Pulmonary artery endothelial cell (primary cell): ENCODE results near the gene TSHZ2. TPM values are rescaled to one million over a fixed set of nuclear protein-coding genes. Genes with fewer than 3 reads are reported as not detected.
"Not testable (repeated sequence)": the region's sequence is repeated elsewhere in the genome, so short reads cannot be mapped to it uniquely, and the experiment has no call there.

ENCODE experiments used
- DNase-seq: peaks from one replicate; pipeline ENCODE4 v3.0.0-alpha.2; 2011; ENCODE audit warnings: low read depth, low spot score
- total RNA-seq: library from RNA; depleted of rRNA; stranded (reverse); fragments of >200 nt; gene quantifications from 2 replicates; pipeline ENCODE4 v1.2.3, GENCODE V29; 2014

Gene TSHZ2
- total RNA-seq, 1 donor from 2014 or later: not detected

DNA sequence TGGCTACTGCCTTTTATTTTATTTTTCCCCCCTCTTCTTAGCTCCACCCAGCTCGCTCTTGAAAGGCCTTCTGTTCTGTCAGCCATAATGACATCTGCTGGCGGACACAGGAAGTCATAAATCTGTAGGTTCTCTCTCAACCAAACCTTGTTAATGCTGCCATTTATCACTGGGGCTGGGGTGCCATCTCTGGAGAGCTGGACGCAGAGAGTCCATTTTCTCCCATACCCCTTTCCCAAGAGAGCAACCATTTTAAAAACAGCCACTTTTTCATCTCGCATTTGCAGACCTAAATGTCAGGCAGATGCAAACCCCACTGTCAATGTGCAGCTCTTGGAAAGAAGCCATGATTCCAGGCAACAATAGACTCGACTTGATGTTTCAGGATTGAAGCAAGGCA, 13.0 kb upstream of the TSHZ2 start:
- DNase-seq: no peak

DNA sequence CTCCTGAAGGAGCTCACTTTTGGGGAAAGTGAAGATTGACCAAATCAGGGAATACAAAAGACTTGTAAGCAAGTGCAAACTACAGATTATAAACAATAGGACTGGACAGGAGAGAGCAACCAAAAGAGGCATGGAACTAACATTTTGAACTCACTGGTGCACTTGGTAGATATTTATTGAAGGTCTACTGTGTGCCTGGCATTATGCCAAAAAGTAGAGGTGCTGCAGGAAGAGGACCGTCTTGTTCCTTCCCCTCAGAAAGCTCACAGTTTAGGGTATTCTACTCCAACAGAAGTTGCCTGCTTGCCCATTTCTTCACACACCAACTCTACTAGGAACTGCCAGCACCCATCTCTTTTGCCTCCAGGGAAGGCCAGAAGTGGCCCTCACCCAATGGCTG, 10.0 kb upstream of the TSHZ2 start:
- DNase-seq: no peak

DNA sequence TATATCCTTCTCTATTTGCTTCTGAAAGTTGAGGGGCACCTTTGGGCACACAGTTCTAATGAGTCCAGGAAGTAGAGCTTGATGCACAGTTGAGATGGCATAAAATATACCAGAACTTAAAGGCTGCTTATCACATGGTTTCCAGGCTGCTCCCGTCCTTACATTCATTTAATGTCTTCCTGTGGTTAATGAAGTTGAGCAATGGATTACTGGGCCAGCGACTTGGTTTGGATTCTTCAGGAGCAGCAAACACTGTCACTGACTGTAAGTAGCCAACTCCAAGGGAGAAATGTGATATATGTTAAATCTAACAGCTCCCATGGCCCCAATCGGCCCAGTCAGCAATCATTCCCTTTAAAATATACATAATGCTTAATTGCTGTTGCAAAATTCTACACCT, 9.0 kb upstream of the TSHZ2 start:
- no peak for DNase-seq

DNA sequence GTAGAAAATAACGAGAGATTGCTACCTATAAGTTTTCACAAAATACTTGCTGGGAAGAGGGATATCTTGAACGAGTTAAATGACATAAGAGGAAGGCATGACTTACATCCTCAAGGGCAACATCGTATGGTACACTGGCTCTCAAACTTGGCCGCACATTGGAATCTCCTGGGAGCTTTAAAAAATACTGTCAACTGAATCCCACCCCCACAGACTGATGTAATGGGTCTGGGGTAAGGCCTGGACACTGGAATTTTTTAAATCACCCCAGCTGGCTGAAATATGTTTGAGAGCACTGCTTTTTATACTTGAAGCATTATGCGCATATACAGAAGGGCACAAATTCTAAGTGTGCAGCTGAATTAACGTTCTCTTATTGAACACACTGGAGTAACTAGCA, 8.0 kb upstream of the TSHZ2 start:
- DNase-seq: no peak

GRCh38 chr20:52965380-52965779, 6.8 kb upstream of the TSHZ2 start:
- DNase-seq: no peak

DNA sequence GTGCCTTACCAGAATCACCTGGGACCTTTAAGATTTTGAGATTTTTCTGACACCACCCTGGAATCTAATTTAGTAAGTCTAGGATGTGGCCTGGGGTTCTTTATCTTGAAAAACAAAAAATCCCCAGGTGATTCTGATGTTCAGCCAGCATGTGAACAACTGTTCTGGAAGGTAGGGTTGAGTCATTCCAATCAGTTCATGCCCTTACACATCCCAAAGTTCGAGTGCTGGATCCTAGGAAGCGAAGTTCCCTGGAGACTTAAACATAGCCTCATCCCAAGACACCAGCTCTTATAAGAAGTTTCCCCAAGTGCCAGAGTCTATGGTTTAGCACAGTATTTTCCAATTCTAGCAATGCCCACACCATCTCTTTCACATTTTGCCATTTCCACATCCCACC, 6.3 kb upstream of the TSHZ2 start:
- no peak for DNase-seq

- DNase-seq: not testable (repeated sequence)
These were observed 5.6 kb upstream of the TSHZ2 start for GRCh38 chr20:52966543-52966942.

- no peak for DNase-seq
These were observed 514 bp upstream of the TSHZ2 start for GRCh38 chr20:52971498-52972189.

- no peak for DNase-seq
These were observed 1.0 kb downstream of the TSHZ2 start for GRCh38 chr20:52972965-52973819.

- no peak for DNase-seq
These were observed 2.0 kb downstream of the TSHZ2 start for GRCh38 chr20:52974179-52974594.

- DNase-seq: no peak
These were observed 3.0 kb downstream of the TSHZ2 start for GRCh38 chr20:52975029-52975732.

DNA sequence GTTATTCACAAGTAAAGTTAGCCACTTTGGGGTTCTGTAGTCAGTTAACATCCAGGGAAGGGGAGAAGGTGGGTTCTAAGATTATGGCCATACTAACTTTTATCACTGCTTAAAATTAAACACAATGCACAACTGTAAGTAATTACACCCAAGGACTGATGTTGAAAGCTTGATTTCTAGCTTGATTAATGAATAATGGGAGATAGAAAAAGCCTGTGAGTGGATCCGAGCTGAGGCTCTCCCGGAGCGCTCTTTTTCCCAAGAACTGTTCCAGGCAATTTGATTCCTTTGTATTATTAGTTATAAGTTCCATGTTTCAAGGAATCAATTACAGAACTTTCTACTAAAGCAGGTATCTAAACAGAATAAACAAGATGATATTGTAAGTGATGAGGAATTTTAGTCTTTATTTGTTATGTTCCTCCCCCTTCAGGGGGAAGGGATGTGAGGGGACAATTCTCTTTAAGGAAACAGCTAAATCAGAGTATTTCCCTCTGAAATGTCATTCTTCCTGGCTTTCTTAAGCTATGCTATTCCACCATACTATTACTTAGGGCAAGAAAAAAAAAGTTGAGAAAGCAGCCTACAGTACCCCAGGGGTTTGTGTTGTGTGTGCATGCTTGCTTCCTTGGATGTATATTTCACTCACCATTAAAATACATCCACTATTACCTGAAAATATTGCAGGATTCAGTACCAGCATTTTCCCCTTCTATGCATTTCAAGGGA, 3.8 kb downstream of the TSHZ2 start:
- no peak for DNase-seq

- no peak for DNase-seq
These were observed 6.7 kb downstream of the TSHZ2 start for GRCh38 chr20:52978851-52979250.

DNA sequence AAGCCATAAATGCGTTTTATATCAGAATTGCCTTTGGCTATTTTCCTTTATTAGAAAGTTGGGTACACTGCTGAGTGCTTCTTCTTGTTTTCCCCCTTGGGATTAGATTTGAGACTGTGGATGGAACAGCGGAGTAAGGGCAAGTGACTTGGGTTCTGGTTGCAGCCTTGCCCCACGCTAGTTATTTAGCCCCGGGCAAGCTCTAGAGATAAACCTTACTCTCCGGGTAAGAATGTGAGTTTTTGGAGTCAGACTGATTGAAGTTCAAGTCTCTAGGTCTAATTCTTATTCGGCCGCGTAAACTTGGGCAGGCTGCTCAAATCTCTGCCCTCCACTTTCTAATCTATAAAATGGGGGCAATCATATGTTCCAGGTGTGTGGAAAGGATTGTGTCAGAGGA, 8.9 kb downstream of the TSHZ2 start:
- DNase-seq: no peak

GRCh38 chr20:52983726-52984450, 11.7 kb downstream of the TSHZ2 start:
- no peak for DNase-seq

GRCh38 chr20:52984451-52984810, 12.3 kb downstream of the TSHZ2 start:
- no peak for DNase-seq

- no peak for DNase-seq
These were observed 13.5 kb downstream of the TSHZ2 start for GRCh38 chr20:52985687-52986086.

DNA sequence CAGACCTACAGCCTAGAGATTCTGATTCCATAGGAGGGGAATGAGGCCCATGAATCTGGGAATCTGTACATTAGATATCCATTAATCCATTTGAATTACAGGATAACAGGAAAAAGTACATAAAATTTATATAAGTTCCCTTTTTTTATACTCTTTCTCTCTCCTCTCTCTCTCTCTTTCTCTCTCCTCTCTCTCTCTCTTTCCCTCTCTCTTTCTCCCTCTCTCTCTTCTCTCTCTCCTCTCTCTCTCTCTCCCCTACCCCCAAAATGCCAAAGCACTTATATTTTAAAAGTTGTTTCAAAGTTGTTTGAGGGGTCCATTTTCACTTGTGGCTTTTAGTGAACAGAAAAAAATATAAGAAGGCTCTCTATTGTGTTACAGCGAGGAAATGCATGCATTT, 15.1 kb downstream of the TSHZ2 start:
- no peak for DNase-seq

DNA sequence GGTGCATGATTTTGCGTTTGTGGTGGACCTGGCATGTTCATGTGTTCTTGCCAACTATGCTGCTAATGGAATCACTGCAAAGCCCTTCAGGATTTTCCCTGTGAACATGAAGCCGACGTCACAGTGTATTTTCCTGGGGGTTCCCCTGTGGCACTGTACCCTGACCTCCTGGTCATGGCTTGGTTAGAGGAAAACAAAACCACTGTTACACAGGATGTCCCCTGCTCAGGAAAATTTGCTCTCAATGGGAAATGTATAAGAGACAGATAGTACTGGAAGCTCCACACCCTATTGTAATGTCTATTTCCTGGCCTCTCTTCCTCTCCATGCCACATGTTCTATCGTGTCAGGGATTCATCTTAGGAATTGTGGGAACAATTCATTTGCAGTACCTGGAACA, 19.7 kb downstream of the TSHZ2 start:
- no peak for DNase-seq

- DNase-seq: no peak
These were observed 20.5 kb downstream of the TSHZ2 start for GRCh38 chr20:52992632-52993031.

GRCh38 chr20:52993076-52993475, 20.9 kb downstream of the TSHZ2 start:
- DNase-seq: no peak
